ENCODE measurements around the gene GATC.

Gene GATC

DNA sequence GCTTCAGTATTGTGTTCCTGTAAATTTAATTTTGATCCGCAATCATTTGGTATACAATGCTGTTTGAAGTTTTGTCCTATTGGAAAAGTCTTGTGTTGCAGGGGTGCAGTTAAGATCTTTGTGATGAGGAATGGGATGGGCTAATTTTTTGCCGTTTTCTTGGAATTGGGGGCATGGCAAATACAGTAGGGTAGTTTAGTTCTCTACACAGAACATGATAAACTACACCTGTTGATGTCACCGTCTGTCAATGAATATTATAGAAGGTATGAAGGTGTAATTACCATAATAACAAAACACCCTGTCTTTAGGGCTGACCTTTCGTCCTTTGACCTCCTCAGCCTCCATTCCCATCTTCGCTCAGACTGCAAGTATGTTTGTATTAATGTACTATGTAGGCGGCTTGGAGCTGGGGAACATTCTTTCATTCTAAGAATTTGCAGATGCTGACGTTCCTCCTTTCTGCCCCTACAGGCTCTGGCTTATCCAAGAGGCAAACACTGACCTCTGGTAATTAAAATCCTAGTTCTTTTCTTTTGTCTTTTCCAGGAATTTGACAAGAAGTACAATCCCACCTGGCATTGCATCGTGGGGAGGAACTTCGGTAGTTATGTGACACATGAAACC is 51.4 kb downstream of the GATC start:
- no peak for DNase-seq (ENCODE audit: low read depth in 2 of 2)

DNA sequence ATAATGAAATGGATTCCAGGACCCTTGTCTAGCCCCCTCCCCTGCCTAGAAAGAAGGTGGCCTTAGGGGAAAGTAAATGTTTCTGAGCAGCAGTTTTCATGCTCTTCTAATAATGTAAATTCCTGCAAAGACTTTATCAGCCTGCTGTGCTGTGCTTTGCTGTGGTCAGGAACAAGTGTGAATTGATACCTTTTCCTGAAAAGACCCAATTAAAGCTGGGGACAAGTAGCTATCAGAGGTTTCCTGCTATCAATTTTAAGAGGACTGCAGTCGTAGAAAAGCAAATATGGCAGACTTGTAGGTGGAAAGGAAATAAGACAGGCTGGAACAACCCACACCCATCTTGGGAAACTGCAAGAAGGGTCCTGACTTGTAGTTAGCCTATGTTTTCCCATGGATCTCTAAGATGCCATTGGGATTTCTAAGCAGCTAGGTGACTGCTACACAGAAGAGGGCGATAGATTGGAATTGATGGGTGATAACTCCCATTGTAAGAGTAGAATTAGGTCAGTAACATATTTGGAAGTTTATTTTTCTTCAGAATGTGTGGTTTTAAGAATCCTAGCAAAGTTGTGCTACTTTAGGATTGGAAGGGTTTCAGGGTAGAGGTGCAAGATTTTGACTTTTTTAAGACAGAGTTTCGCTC is 52.7 kb downstream of the GATC start:
- no peak for DNase-seq (ENCODE audit: low read depth in 2 of 2)

DNA sequence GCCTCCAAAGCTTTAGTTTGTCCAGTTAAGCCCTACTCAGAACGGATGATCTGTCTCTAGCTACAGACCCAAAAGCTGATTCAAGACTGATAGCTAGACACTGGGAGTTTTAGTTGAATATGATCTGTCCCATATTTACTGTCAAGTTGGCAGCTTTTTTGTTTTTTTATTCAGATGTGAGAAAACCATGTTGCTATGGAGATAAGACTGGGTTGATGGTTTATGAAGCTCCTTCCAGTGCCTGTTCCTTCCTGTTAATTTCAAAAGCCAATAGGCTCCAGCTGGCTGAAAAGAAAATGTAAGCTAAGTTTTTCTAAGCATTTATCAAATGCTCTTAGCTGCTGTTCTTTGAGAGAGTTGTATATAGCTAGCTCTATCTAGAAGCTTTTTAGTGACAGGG is 54.3 kb downstream of the GATC start:
- DNase-seq (ENCODE audit: low read depth in 2 of 2), result no peak

DNA sequence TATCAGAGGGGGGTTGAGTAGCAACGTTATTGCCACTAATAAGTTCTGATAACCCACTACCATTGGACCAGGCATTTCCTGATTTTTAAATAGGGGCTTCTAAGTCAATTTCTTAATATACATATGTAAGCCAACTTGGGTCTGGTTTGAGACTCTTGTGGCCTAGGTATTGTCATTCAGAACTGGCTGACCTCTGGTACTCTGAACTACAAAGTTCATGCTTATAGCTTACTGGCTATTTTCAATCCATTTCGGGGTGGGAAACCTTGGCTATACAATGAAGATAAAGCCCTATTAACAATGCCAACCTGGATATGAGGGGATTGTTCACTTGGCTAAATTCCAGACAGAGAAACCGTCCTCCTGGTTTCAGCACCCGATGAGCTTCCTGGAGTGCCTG is 58.3 kb downstream of the GATC start:
- no peak for DNase-seq (ENCODE audit: low read depth in 2 of 2)

DNA sequence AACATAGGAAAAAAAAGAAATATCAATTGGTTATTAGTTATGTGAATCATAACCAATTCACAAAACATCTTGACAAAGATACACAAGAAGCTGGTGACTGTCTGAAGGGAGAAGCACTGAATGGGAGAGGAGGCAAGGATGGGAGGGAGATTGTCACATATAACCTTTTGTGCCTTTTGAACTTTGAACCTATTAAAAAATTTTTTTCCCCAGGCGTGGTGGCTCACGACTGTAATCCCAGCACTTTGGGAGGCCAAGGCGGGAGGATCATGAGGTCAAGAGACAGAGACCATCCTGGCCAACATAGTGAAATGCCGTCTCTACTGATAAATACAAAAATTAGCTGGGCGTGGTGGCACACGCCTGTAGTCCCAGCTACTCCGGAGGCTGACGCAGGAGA is 62.3 kb downstream of the GATC start:
- no peak for DNase-seq (ENCODE audit: low read depth in 2 of 2)

Data from stimulated activated CD4-positive, alpha-beta T cell treated with anti-CD3 and anti-CD28 coated beads, Interleukin-15, amount 100 ng/mL, for 48 hours (primary cell).